H1 (cell line): Measurements from ENCODE around the gene ATP8B3. TPM values are rescaled to one million over a fixed set of nuclear protein-coding genes. Genes with fewer than 3 reads are reported as not detected.

Experiments
- CTCF ChIA-PET: fragments of 300-600 bp; sonication (Branson Sonifier 250); formaldehyde crosslinking; loops from one replicate; lab custom pipeline; 2021; ENCODE audit not compliant: partially characterized antibody; lab: Charles Lee
- POLR2A ChIA-PET: fragments of 300-600 bp; sonication (Branson Sonifier 250); formaldehyde crosslinking; loops from one replicate; lab custom pipeline; 2021; ENCODE audit warnings: inconsistent platforms; ENCODE audit not compliant: partially characterized antibody; lab: Charles Lee
- DNase-seq, 2 experiments: peaks; one replicate each; pipeline versions ENCODE4 v3.0.0 to v3.0.0-alpha.2; 2010 to 2022; ENCODE audit warnings: low spot score in 2 of 2, low read depth in 1 of 2, mixed read lengths in 1 of 2
- FAIRE-seq: peaks from 2 replicates; lab custom pipeline; 2011; peaks lifted over from hg19 to GRCh38; lab: Jason Lieb, UNC
- H2AFZ ChIP-seq: 2 replicates; pipeline ENCODE4 v1.8.1; 2012; ENCODE audit warnings: low read length, inconsistent platforms
- H2AK5ac ChIP-seq: 2 replicates; pipeline ENCODE4 v1.6.1; 2013; ENCODE audit warnings: low read depth, low read length
- H2BK120ac ChIP-seq: replicated peaks from 2 replicates; pipeline ENCODE3; 2013; ENCODE audit warnings: low read depth, low read length, inconsistent platforms
- H2BK12ac ChIP-seq: 2 replicates; pipeline ENCODE4 v1.6.1; 2013; ENCODE audit warnings: low read depth, low read length
- H2BK15ac ChIP-seq: 2 replicates; pipeline ENCODE4 v1.6.1; 2013; ENCODE audit warnings: low read length
- H2BK20ac ChIP-seq: 2 replicates; pipeline ENCODE4 v1.6.1; 2013; ENCODE audit warnings: low read length
- H2BK5ac ChIP-seq: 2 replicates; pipeline ENCODE4 v1.6.1; 2013; ENCODE audit warnings: low read depth, low read length
- H3K14ac ChIP-seq: 2 replicates; pipeline ENCODE4 v1.6.1; 2013; ENCODE audit warnings: inconsistent platforms; ENCODE audit not compliant: insufficient read length
- H3K18ac ChIP-seq: 2 replicates; pipeline ENCODE4 v1.6.1; 2013; ENCODE audit warnings: low read length; ENCODE audit errors: extremely low read depth
- H3K23ac ChIP-seq: 2 replicates; pipeline ENCODE4 v1.6.1; 2013; ENCODE audit warnings: inconsistent platforms; ENCODE audit not compliant: insufficient read length
- H3K23me2 ChIP-seq: 2 replicates; pipeline ENCODE4 v1.6.1; 2013; ENCODE audit warnings: low read depth, low read length
- H3K27ac ChIP-seq: 2 replicates; pipeline ENCODE4 v1.6.1; 2011; ENCODE audit warnings: low read depth, low read length, inconsistent platforms
- H3K27me3 ChIP-seq, 4 experiments: replicated peaks in 1 of 4; 1 replicate in 1 of 4; 2 replicates in 3 of 4; pipeline versions ENCODE4 v1.6.1 to v1.8.1; 2011 to 2013; ENCODE audit warnings: low read length in 3 of 4, mild to moderate bottlenecking in 3 of 4, inconsistent platforms in 2 of 4, mixed read lengths in 2 of 4, moderate library complexity in 1 of 4; ENCODE audit not compliant: control insufficient read depth in 3 of 4, insufficient read depth in 3 of 4; ENCODE audit errors: extremely low read depth in 1 of 4
- H3K36me3 ChIP-seq, 4 experiments: 2 replicates each; pipeline versions ENCODE4 v1.6.1 to v1.8.1; 2011 to 2013; ENCODE audit warnings: mild to moderate bottlenecking in 4 of 4, low read length in 3 of 4, moderate library complexity in 2 of 4, control low read depth in 1 of 4, inconsistent platforms in 1 of 4; ENCODE audit not compliant: insufficient read depth in 4 of 4, control insufficient read depth in 2 of 4
- H3K4ac ChIP-seq: replicated peaks from 2 replicates; pipeline ENCODE3; 2013; ENCODE audit warnings: low read length, low read depth, mixed read lengths, inconsistent platforms; ENCODE audit not compliant: insufficient read length
- H3K4me1 ChIP-seq, 4 experiments: replicated peaks in 1 of 4; 1 replicate in 1 of 4; 2 replicates in 3 of 4; pipeline versions ENCODE4 v1.6.1 to v1.8.1; 2011 to 2013; ENCODE audit warnings: low read length in 3 of 4, inconsistent platforms in 2 of 4, mixed read lengths in 1 of 4; ENCODE audit not compliant: insufficient read depth in 4 of 4, control insufficient read depth in 3 of 4
- H3K4me2 ChIP-seq, 2 experiments: 2 replicates each; pipeline versions ENCODE4 v1.6.1 to v1.8.1; 2011 to 2013; ENCODE audit warnings: low read depth in 2 of 2, low read length in 2 of 2, control low read depth in 1 of 2, inconsistent platforms in 1 of 2, mild to moderate bottlenecking in 1 of 2; ENCODE audit not compliant: insufficient read depth in 1 of 2
- H3K4me3 ChIP-seq, 4 experiments: fragments of 200-600, 300-600 bp in 1 of 4; sonication (generic), shearing (Covaris generic), sonication (Bioruptor Twin) in 1 of 4; 2 replicates each; pipeline versions ENCODE4 v1.5.1 to v1.8.1; 2011 to 2016; ENCODE audit warnings: low read length in 4 of 4, low read depth in 3 of 4, control low read depth in 2 of 4, inconsistent platforms in 2 of 4, mild to moderate bottlenecking in 2 of 4, mixed read lengths in 1 of 4, moderate library complexity in 1 of 4; ENCODE audit not compliant: insufficient read depth in 2 of 4; ENCODE audit errors: extremely low read depth in 1 of 4
- H3K56ac ChIP-seq: replicated peaks from 2 replicates; pipeline ENCODE3; 2013; ENCODE audit warnings: low read depth, mild to moderate bottlenecking, mixed read lengths, low read length, inconsistent platforms; ENCODE audit not compliant: insufficient read length
- H3K79me1 ChIP-seq: 2 replicates; pipeline ENCODE4 v1.6.1; 2013; ENCODE audit warnings: low read depth, low read length, control low read depth
- H3K79me2 ChIP-seq, 2 experiments: 2 replicates each; pipeline versions ENCODE4 v1.6.1 to v1.8.1; 2012 to 2013; ENCODE audit warnings: low read length in 2 of 2, mild to moderate bottlenecking in 2 of 2, inconsistent platforms in 1 of 2; ENCODE audit not compliant: insufficient read depth in 2 of 2, control insufficient read depth in 1 of 2
- H3K9ac ChIP-seq, 4 experiments: replicated peaks in 1 of 4; 1 replicate in 1 of 4; 2 replicates in 3 of 4; pipeline versions ENCODE4 v1.6.1 to v1.8.1; 2011 to 2013; ENCODE audit warnings: low read depth in 3 of 4, low read length in 3 of 4, control low read depth in 2 of 4, mild to moderate bottlenecking in 2 of 4, moderate library complexity in 2 of 4, inconsistent platforms in 1 of 4; ENCODE audit errors: extremely low read depth in 1 of 4
- H3K9me3 ChIP-seq, 2 experiments: 2 replicates each; pipeline versions ENCODE4 v1.6.1 to v1.8.1; 2012 to 2013; ENCODE audit warnings: mild to moderate bottlenecking in 2 of 2, moderate library complexity in 2 of 2, control low read depth in 1 of 2, inconsistent platforms in 1 of 2, low read depth in 1 of 2, low read length in 1 of 2, mixed read lengths in 1 of 2; ENCODE audit not compliant: insufficient read depth in 2 of 2
- H4K20me1 ChIP-seq, 2 experiments: replicated peaks in 1 of 2; 2 replicates each; pipeline versions ENCODE3 to v1.8.1; 2011 to 2013; ENCODE audit warnings: inconsistent platforms in 2 of 2, low read length in 2 of 2, mild to moderate bottlenecking in 1 of 2; ENCODE audit not compliant: insufficient read depth in 2 of 2, control insufficient read depth in 1 of 2
- H4K5ac ChIP-seq: 2 replicates; pipeline ENCODE4 v1.6.1; 2013; ENCODE audit warnings: low read length, low read depth, mixed read lengths, inconsistent platforms; ENCODE audit not compliant: insufficient read length
- H4K8ac ChIP-seq: 2 replicates; pipeline ENCODE4 v1.8.0; 2013; ENCODE audit warnings: mild to moderate bottlenecking, moderate library complexity, low read length, inconsistent platforms; ENCODE audit not compliant: insufficient read depth; ENCODE audit errors: extremely low read depth
- H4K91ac ChIP-seq: replicated peaks from 2 replicates; pipeline ENCODE3; 2013; ENCODE audit warnings: low read length, mixed read lengths, inconsistent platforms; ENCODE audit not compliant: insufficient read length
- BACH1 ChIP-seq: IDR thresholded peaks from 2 replicates; pipeline ENCODE4 v1.6.1; 2012; ENCODE audit warnings: low read length, improper control_type of control experiment
- JUN ChIP-seq: IDR thresholded peaks from 2 replicates; pipeline ENCODE4 v1.6.1; 2011; ENCODE audit warnings: low read depth, mild to moderate bottlenecking, improper control_type of control experiment, low read length
- SRF ChIP-seq: IDR thresholded peaks from 2 replicates; pipeline ENCODE4 v1.6.1; 2011; ENCODE audit warnings: mild to moderate bottlenecking, low read depth, low read length, moderate library complexity
- WGBS, 2 experiments: shearing (Covaris generic) in 1 of 2; methylation state at CpG; one replicate each; pipeline versions ENCODE4 v1.1.6 to v1.1.7; 2013 to 2015; ENCODE audit warnings: low lambda C conversion rate in 2 of 2, mixed read lengths in 2 of 2, inconsistent platforms in 1 of 2, low coverage in 1 of 2, missing lambda C conversion rate in 1 of 2; ENCODE audit not compliant: insufficient replicate concordance in 2 of 2, insufficient coverage in 1 of 2, insufficient read length in 1 of 2; ENCODE audit errors: extremely low coverage in 1 of 2, missing lambda C conversion rate in 1 of 2; 5-methylcytosine and 5-hydroxymethylcytosine counted together
- polyA plus RNA-seq, 7 experiments: library from polyadenylated mRNA; depleted of rRNA in 3 of 7; stranded (reverse) in 5 of 7; unstranded in 2 of 7; fragments of >200 nt in 5 of 7; fragments of 200-250 nt in 2 of 7; gene quantifications; 1 replicate in 5 of 7; 2 replicates in 1 of 7; 4 replicates in 1 of 7; pipeline versions ENCODE4 v1.2.1 to v1.2.3, GENCODE V29; 2011 to 2013; ENCODE audit warnings: missing spikeins in 2 of 7, mixed read lengths in 2 of 7
- total RNA-seq: library from RNA; stranded (reverse); fragmentation: NEBNext Ultra II Directional; extraction: Animal tissue kit (Norgen Biotek cat#: 25700); gene quantifications from 2 replicates; pipeline ENCODE4 v1.2.1, GENCODE V29; 2021
- TF ChIP-seq, protein P1 (sequence below), 3 experiments: IDR thresholded peaks; 1 replicate in 2 of 3; 2 replicates in 1 of 3; pipeline versions ENCODE4 v1.5.1 to v1.6.1; 2011; ENCODE audit warnings: low read length in 3 of 3, mild to moderate bottlenecking in 3 of 3, inconsistent platforms in 2 of 3, low read depth in 1 of 3, moderate library complexity in 1 of 3; ENCODE audit not compliant: insufficient read depth in 1 of 3; ENCODE audit errors: control extremely low read depth in 1 of 3

Gene ATP8B3
- total and polyA plus RNA-seq, 2 of the 8 experiments (the other 6 are each of a cell fraction or from before 2014, with no cell fraction given), result 4.1 to 9.3 TPM

DNA sequence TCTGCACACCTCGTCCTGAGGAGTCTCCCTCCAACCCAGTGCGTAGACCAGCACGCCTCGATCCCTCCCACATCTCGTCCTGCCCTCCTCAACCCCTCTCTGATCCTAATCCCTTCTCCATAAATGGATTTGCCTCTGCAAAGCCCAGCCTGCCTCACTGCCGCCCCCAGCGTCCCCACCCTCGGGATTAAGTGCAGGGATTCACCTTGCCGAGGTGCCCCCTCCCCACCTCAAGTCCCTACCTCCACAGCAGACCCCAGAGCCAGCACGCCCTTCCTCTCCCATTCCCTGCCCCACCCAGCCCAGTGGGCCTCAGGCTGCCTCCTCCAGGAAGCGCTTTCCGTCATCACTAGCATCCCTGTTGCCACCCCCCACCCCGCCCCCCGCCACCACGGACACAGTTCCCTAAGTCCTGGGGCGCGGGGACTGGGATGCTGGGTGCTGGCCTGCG, 47.3 kb upstream of the ATP8B3 start:
- CTCF ChIA-PET, result interaction anchor here (1.7 to 2.3 kb wide), 3 partner anchors 16 to 27 kb away, joined by 3 to 18 read pairs (median 8); no protein-coding TSS in a partner anchor
- Histone ChIP-seq H3K4ac (no peak overlapping the region), H3K27me3 (peaks cover 0 to 15% (median 6%) of the 10 kb centered on the region in 4 experiments; a peak in 5 of 7 replicates), H3K79me2 (peaks cover 18 to 67% of the 10 kb centered on the region in 2 experiments; a peak in 3 of 4 replicates), H3K23me2 (peaks cover 12% of the 10 kb centered on the region; the same call in 1 of the 2 replicates), H3K36me3 (no peaks in the 10 kb centered on the region), H2AFZ (no peak overlapping the region), H2AK5ac (no peak overlapping the region), H3K18ac (no peak overlapping the region), H4K5ac (no peak overlapping the region), H2BK20ac (no peak overlapping the region), H3K14ac (no peak overlapping the region), H3K4me2 (peak overlapping the region; percentile 89 to 90), H3K79me1 (peaks cover 22% of the 10 kb centered on the region), H3K4me1 (peaks cover 0 to 62% (median 53%) of the 10 kb centered on the region in 4 experiments; a peak in 6 of 7 replicates), H3K4me3 (peak overlapping the region in 2 of 4 experiments; percentile 7 to 84; a peak in 3 of 8 replicates), H4K91ac (no peak overlapping the region), H2BK120ac (no peak overlapping the region), H3K9ac (no peak overlapping the region; a peak in 1 of 7 replicates), H4K20me1 (peaks cover 39 to 49% of the 10 kb centered on the region in 2 experiments), H2BK12ac (0 out of 2 replicates have a peak overlapping the region, but pooled peaks have one; percentile 39), H2BK5ac (no peak overlapping the region), H3K9me3 (no peaks in the 10 kb centered on the region), H3K56ac (no peak overlapping the region), H3K27ac (no peak overlapping the region), H2BK15ac (no peak overlapping the region), H4K8ac (no peak overlapping the region), H3K23ac (no peak overlapping the region)
- POLR2A ChIA-PET, result interaction anchor here (1.1 kb wide), 1 partner anchor 16 kb away, joined by 4 read pairs; no protein-coding TSS in a partner anchor
- TF ChIP-seq, protein P1, sequence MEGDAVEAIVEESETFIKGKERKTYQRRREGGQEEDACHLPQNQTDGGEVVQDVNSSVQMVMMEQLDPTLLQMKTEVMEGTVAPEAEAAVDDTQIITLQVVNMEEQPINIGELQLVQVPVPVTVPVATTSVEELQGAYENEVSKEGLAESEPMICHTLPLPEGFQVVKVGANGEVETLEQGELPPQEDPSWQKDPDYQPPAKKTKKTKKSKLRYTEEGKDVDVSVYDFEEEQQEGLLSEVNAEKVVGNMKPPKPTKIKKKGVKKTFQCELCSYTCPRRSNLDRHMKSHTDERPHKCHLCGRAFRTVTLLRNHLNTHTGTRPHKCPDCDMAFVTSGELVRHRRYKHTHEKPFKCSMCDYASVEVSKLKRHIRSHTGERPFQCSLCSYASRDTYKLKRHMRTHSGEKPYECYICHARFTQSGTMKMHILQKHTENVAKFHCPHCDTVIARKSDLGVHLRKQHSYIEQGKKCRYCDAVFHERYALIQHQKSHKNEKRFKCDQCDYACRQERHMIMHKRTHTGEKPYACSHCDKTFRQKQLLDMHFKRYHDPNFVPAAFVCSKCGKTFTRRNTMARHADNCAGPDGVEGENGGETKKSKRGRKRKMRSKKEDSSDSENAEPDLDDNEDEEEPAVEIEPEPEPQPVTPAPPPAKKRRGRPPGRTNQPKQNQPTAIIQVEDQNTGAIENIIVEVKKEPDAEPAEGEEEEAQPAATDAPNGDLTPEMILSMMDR (IDR thresholded peaks at IDR 0.05; ENCODE audit: control extremely low read depth in 1 of 3, insufficient read depth in 1 of 3, low read depth in 1 of 3, low read length in 3 of 3), result peak in 2 of 3 experiments; percentile 5 to 9; a peak in 2 of 4 replicates
- peak; percentile 3; the same call in 1 of the 2 replicates for TF ChIP-seq SRF
- no peak for TF ChIP-seq BACH1
- TF ChIP-seq JUN, result no peak
- DNase-seq (peak in 1 of 2 experiments; percentile 56), FAIRE-seq (no peak)
- 14% methylated on average over 8 of the region's 18 CpGs; no CpG with 5 or more reads in 1 of the 2 experiments for WGBS, 2 experiments
